ENCODE data around the gene GFER.
A peak's percentile ranks its signal among the peaks of the same experiment; 100 is the strongest.

GFER gene

DNA sequence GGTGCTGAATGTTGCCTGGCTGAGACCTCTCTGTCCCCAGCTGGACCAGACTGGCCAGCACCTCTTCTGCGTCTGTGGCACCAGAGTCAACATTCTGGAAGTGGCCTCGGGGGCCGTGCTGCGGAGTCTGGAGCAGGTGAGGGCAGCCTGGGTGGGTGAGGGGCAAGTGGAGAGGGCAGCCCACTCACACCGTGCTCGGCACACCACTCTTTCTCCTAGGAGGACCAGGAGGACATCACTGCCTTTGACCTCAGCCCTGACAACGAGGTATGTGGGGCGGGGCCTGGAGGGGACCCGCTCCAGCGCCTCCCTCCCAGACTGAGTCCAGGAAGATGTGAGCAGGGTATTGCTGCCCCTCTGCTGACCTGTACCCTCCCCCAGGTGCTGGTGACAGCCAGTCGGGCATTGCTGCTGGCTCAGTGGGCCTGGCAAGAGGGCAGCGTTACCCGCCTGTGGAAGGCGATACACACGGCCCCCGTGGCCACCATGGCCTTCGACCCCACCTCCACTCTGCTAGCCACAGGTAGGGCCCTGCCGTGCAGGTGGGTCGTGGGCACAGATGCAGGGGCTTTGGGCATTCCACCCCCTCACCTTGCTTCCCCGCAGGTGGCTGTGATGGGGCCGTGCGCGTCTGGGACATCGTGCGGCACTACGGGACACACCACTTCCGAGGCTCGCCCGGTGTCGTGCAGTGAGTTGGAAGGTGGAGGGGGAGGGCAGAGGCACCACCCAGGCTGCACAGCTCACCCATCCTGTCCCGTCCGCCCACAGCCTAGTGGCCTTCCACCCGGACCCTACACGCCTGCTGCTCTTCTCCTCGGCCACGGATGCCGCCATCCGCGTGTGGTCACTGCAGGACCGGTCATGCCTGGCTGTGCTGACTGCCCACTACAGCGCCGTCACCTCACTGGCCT is 9.6 kb upstream of the GFER start:
- DNase-seq (ENCODE audit: low spot score), result no peak

DNA sequence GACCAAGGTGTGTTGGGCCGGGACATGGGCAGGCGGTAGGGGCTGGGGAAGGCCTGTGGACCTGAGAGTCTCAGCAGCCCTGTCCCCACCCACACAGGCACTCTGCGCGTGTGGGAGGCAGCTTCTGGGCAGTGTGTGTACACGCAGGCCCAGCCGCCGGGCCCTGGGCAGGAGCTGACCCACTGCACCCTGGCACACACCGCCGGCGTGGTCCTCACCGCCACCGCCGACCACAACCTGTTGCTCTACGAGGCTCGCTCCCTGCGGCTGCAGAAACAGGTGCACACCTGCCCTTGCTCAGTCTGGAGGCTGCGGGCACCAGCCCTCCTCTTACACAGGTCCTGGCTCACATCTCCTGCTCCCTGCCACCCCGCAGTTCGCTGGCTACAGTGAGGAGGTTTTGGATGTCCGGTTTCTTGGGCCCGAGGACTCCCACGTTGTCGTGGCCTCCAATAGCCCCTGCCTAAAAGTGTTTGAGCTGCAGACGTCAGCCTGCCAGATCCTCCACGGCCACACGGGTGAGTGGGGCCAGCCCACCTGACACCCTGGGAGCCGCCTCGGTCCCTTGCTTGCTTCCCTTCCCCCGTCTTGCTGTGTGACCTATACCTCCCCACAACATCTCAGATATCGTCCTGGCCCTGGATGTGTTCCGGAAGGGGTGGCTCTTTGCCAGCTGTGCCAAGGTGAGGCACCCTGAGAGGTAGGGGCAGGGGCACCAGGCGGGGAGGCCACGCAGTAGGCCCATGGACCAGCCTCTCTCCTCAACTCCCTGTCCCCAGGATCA is 8.4 kb upstream of the GFER start:
- DNase-seq (ENCODE audit: low spot score), result no peak

GRCh38 chr16:1976216-1976520 is 7.8 kb upstream of the GFER start:
- no peak for DNase-seq (ENCODE audit: low spot score)

DNA sequence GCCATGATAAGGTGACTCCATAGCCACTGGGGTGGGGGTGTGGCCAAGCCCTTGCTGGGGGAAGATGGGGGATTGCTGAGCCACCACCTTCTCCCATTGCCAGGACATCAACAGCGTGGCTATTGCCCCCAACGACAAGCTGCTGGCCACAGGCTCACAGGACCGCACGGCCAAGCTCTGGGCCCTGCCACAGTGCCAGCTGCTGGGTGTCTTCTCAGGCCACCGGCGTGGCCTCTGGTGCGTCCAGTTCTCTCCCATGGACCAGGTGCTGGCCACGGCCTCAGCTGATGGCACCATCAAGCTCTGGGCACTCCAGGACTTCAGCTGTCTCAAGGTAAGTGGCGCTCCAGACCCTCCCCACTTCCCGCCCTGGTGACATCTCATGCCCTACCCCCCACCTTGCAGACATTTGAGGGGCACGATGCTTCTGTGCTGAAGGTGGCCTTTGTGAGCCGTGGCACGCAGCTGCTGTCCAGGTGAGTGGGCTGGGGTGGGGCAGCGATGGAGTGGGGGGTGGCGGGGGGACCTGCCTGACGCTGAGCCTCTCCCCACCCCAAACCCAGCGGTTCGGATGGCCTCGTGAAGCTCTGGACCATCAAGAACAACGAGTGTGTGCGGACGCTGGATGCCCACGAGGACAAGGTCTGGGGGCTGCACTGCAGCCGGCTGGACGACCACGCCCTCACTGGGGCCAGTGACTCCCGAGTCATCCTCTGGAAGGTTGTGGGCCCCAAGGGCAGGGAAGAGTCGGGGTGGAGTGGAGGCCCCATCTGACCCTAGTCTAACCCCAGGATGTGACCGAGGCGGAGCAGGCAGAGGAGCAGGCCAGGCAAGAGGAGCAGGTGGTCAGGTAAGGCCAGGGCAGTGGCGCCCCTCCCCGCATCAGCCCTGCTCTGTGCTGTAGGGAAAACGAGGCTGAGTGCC is 6.8 kb upstream of the GFER start:
- DNase-seq (ENCODE audit: low spot score), result no peak

GRCh38 chr16:1977875-1978268 is 6.1 kb upstream of the GFER start:
- no peak for DNase-seq (ENCODE audit: low spot score)

GRCh38 chr16:1978476-1979120 is 5.4 kb upstream of the GFER start:
- no peak for DNase-seq (ENCODE audit: low spot score)

GRCh38 chr16:1979271-1980029 is 4.5 kb upstream of the GFER start:
- peak; percentile 33 for DNase-seq (ENCODE audit: low spot score)

GRCh38 chr16:1980030-1980769 is 3.8 kb upstream of the GFER start:
- DNase-seq (ENCODE audit: low spot score), result no peak

DNA sequence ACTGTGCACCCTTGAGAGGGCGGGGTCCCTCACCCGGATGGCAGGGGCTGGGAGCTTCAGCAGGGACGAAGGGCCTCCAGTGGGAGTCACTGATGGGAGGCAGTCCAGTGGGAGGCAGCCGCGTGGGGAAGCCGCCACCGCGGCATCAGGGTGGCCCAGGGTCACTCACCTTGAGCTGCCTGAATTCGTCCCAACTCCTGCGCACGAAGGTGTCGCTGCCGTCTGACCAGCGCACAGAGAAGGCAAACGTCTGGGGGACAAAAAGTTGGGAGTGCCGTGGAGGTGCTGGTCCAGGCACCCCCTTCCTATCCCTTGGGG is 3.3 kb upstream of the GFER start:
- no peak for DNase-seq (ENCODE audit: low spot score)

GRCh38 chr16:1981398-1981836 is 2.6 kb upstream of the GFER start, which contains the start of gene NOXO1:
TSS of gene NOXO1 (minus strand) at chr16:1981469. CDS start at chr16:1981179, 290 bp downstream.
- no peak for DNase-seq (ENCODE audit: low spot score)

DNA sequence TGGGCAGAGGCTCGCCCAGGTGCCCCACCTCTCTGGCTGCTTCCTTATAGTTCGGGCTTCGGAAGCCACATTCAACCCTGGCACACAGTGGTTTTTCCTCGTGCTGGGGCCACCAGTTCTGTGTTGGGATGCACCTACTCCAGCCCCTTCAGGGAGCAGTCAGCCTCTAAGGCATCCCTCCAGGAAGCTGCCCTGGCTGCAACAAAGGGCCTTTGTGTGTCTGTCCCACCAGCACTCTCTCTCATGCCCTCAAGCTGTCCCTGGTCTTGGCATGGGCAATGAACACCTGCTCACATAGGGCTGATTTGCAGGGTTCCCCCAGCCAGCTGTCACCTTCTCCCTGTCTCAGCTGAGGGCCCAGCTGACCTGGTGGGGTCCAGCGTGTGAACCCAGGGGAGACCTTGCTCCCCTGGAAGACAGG is 2.0 kb upstream of the GFER start:
- DNase-seq (ENCODE audit: low spot score), result peak; percentile 39

GRCh38 chr16:1982991-1983543 is 926 bp upstream of the GFER start:
- no peak for DNase-seq (ENCODE audit: low spot score)

DNA sequence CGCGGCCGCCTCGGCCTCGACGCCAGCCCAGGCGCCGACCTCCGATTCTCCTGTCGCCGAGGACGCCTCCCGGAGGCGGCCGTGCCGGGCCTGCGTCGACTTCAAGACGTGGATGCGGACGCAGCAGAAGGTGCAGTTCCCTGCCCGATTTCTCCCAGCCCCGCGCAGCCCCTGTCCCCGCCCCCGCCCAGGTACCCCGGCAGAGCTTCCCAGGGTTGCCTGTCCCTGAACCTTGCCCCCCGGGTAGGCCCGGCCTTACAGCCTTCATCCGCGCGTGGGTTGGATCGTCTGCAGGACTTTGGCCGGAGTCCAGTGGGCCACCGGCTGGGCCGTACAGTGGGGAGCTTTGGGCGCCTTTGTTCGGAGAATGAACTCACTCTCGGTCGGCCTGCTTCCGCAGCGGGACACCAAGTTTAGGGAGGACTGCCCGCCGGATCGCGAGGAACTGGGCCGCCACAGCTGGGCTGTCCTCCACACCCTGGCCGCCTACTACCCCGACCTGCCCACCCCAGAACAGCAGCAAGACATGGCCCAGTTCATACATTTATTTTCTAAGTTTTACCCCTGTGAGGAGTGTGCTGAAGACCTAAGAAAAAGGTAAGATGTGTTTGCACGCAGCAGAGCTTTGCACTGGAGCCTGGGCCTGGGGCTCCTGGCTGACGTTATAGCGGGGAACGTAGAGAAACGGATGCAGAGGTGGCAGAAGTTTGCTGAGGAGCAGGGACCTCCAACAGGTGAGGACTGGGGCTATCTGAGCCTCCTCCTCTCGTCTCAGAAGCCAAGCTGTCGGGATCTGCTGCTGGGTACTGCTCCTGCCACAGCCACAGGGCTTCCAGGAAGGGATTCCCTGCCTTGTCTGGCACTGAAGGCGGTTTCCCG is 593 bp downstream of the GFER start:
- DNase-seq (ENCODE audit: low spot score), result no peak

DNA sequence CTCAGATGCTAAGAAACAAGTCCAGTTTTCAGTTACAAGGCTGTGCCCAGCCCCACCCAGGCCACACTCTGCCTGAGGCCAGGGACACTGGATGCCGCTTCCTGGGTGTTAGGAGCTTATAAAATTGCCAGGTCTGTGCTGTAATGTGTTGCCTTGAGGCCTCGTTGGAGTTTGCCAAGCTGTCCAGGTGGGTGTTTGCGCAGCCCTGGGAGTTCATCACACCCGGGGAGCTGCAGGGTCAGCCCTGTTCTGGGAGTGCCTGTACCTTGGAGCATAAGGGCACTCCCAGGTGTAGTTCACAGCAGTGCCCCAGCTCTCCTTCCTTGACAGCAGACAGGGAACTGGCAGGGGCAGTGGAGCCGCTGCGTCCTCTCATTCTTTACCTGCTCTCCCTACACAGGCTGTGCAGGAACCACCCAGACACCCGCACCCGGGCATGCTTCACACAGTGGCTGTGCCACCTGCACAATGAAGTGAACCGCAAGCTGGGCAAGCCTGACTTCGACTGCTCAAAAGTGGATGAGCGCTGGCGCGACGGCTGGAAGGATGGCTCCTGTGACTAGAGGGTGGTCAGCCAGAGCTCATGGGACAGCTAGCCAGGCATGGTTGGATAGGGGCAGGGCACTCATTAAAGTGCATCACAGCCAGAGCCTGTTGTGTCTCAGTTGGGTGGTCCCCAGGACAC is 1.6 kb downstream of the GFER start:
- no peak for DNase-seq (ENCODE audit: low spot score)

DNA sequence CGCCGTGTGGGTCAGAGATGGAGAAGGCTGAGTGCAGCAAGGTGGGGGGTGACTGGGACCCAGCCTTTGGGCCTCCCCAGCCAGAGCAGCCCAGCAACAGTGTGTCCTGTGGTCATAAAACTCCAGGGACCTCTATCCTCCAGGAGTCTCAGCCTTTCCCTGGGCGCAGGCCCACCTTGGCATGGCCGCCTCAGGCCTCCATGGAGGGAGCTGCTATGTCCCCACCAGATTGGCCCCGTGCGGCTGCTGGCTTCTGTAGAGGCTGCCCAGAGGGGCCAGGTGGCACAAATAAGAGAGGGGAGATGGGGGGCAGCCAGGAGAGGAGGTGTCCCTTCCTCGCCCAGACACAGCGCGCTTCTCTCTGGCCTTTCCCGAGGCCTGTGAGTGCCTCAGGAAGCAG is 3.2 kb downstream of the GFER start:
- DNase-seq (ENCODE audit: low spot score), result no peak

DNA sequence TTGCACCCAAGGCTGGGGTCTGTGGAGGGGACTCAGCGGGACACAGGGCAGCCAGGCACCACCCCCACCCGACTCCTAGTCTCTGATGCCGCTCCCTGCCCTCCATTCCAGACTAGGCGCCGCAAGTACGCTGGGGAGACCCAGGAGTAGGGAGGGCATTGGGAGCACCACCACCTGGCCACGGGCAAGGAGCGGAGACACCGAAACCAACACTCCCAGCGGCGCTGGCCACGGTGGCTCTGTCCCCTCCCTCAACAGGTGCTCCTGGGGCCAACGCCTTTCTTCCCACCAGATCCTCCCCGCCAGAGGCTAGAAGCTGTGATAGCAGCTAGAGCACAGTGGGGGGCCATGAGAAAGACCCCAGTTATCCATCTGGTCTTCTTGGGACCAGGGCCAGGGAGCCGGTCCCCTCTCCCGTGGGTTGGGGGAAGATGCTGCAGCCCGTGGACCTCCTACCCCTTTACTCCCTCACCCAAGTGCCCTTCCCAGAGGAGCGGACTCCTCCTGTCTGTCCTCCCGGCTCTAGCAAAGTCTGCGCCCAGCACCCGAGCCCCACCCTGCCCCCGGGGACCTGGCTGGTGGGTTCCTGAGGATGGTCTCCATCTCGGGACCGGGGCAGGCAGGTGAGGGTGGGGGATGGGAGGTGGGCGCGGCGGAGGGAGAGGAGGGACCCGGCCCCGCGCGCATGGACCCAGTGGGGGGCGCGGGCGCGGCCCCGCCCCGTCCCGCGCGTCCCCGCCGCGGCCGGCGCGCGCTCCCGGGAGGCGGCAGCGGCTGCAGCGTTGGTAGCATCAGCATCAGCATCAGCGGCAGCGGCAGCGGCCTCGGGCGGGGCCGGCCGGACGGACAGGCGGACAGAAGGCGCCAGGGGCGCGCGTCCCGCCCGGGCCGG is 5.5 kb downstream of the GFER start, which contains the start of gene SYNGR3:
Gene SYNGR3 (plus strand): TSS at position 762 of the 892 bp plus-strand sequence. CDS start 133 bp downstream, outside the sequence.
- no peak for DNase-seq (ENCODE audit: low spot score)

DNA sequence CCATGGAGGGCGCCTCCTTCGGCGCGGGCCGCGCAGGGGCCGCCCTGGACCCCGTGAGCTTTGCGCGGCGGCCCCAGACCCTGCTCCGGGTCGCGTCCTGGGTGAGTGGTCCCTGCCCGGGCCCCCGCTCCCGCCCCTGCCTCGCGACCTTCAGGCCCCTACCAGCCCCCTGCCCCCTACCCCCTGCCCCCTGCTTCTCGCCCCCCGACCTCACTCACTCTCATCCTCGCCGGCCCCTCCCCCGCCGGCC is 6.0 kb downstream of the GFER start:
- no peak for DNase-seq (ENCODE audit: low spot score)

Measured in kidney tubule cell (primary cell).